ACC112 (cell line): Measurements from ENCODE around the gene POU5F2.

Source experiments
- H2AFZ ChIP-seq: fragments of 200-600 bp; sonication (generic); one replicate; pipeline ENCODE4 v1.6.0; 2017; ENCODE audit warnings: antibody characterized with exemption, low read length; ENCODE audit not compliant: unreplicated experiment
- H3K27ac ChIP-seq: fragments of 200-600 bp; sonication (generic); 2 replicates; pipeline ENCODE4 v1.5.1; 2014; ENCODE audit warnings: low read depth, mild to moderate bottlenecking, antibody characterized with exemption, low read length, moderate library complexity
- H3K27me3 ChIP-seq: fragments of 200-600 bp; sonication (generic); 2 replicates; pipeline ENCODE4 v1.6.1; 2014; ENCODE audit warnings: mild to moderate bottlenecking, antibody characterized with exemption, low read length, moderate library complexity, mixed read lengths; ENCODE audit not compliant: insufficient read depth
- H3K36me3 ChIP-seq: fragments of 200-600 bp; sonication (generic); 2 replicates; pipeline ENCODE4 v1.6.1; 2016; ENCODE audit warnings: mild to moderate bottlenecking, antibody characterized with exemption, low read length, moderate library complexity, mixed read lengths; ENCODE audit not compliant: insufficient read depth
- H3K4me1 ChIP-seq: fragments of 200-600 bp; sonication (generic); one replicate; pipeline ENCODE4 v1.6.1; 2016; ENCODE audit warnings: low read length, mixed read lengths; ENCODE audit not compliant: insufficient read depth, unreplicated experiment, control insufficient read depth
- H3K4me3 ChIP-seq: fragments of 200-600 bp; sonication (generic); 2 replicates; pipeline ENCODE4 v1.5.1; 2014; ENCODE audit warnings: mild to moderate bottlenecking, low read depth, low read length
- H3K79me2 ChIP-seq: fragments of 200-600 bp; sonication (generic); one replicate; pipeline ENCODE4 v1.6.0; 2016; ENCODE audit warnings: low read length; ENCODE audit not compliant: control insufficient read depth, unreplicated experiment, insufficient read depth

The POU5F2 gene

DNA sequence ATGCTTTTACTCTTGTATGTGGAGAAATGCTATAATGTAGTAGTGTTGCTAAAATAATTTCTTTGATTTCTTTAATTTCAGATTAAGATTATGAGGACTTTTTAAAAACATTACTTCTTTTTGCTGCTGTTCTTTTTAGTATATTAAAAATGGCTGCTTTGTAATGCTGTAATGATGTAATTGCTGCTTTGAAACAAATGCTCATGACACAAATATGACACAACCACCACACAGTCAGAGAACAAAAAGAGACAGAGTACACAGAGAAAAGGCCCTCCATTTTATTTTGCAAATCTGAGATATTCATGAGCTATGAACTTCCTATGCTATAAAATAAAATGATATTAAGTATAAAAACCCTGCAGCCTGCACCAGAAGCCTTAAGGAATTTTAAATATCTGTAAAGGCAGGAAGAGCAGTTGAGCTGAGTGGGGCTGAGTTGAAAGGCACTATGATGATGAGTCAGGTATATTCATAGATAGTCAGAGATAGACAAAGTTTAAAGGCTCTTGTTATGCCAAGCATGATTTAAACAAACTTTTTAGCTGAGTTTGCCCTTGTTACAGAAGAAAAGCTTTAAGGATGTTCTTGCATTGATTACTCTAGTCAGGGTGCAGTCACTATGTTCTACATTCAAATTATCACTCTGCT is 5.1 kb upstream of the POU5F2 start:
- H2AFZ ChIP-seq = no peak overlapping the region
- no peaks in the 10 kb centered on the region for H3K36me3 ChIP-seq
- peaks cover 14% of the 10 kb centered on the region for H3K4me1 ChIP-seq
- H3K27ac ChIP-seq = 0 out of 2 replicates have a peak overlapping the region, but pooled peaks have one; percentile 3
- H3K27me3 ChIP-seq = no peaks in the 10 kb centered on the region
- H3K79me2 ChIP-seq = no peaks in the 10 kb centered on the region
- no peak overlapping the region for H3K4me3 ChIP-seq

DNA sequence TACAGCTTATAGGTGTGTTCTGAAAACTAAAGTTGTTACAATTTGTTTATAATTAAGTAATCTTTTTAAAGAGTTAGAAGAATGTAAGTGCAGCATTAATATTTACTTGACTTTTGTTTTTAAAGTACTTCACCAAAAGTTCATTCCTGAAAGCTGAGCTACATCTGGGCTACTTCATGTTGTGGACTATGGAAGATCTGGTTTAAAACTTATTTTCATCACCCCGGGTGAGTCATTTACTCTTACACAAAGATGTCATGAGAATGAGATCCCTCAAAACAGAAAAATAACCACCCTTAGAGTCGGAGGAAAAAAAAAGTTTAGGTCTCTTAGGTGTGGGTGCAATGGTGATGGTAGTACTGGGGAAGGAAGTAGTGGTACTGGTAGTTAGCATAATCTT is 5.1 kb downstream of the POU5F2 start:
- Histone ChIP-seq H3K4me1 (peaks cover 8% of the 10 kb centered on the region), H3K27ac (no peak overlapping the region), H3K4me3 (no peak overlapping the region), H3K27me3 (no peaks in the 10 kb centered on the region), H2AFZ (no peak overlapping the region), H3K79me2 (no peaks in the 10 kb centered on the region), H3K36me3 (peaks cover 4% of the 10 kb centered on the region; the same call in 1 of the 2 replicates)

DNA sequence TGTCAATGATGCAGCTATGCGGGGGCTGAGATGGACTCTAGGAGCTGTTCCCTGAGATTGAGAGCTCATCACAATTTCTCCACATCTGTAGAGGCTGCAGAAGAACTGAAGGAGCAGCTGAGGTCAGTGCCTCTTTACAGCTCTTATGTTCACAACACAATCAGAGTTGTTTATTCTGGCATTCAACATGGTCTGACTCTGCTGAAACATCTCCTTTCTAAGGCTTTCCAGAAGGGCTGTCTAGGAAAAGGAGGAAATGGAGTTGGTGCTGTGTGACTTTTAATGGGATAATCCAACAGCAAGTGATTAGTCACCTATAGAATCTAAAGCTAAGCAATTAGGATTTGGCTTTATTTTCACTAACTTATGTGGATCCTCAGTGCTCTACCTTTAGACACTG is 6.0 kb downstream of the POU5F2 start:
- peaks cover 4% of the 10 kb centered on the region; the same call in 1 of the 2 replicates for H3K36me3 ChIP-seq
- peaks cover 8% of the 10 kb centered on the region for H3K4me1 ChIP-seq
- no peaks in the 10 kb centered on the region for H3K27me3 ChIP-seq
- no peak overlapping the region for H3K27ac ChIP-seq
- H3K4me3 ChIP-seq = no peak overlapping the region
- no peaks in the 10 kb centered on the region for H3K79me2 ChIP-seq
- no peak overlapping the region for H2AFZ ChIP-seq

DNA sequence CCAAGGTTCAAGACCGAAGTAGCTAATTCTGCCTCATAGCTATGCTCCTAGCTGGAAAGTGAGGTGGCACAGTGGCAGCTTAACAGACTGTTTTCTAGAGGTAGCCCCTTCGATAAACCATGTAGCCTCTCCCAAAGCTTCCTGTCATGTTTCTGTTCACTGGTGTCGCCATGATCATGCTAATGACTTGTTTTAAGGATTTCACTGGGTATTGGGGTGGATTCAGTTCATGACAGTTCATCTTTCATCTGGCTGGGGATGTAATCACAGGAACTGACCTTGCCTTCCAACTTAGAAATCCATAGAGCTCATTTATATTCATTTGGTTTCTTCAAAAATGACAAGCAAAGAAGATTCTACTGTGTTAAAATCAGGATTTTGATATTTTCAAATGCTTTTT is 9.4 kb downstream of the POU5F2 start:
- peaks cover 8% of the 10 kb centered on the region for H3K4me1 ChIP-seq
- 0 out of 2 replicates have a peak, but pooled peaks cover 4% of the 10 kb centered on the region for H3K36me3 ChIP-seq
- no peaks in the 10 kb centered on the region for H3K79me2 ChIP-seq
- no peaks in the 10 kb centered on the region for H3K27me3 ChIP-seq
- H3K4me3 ChIP-seq = no peak overlapping the region
- H2AFZ ChIP-seq = no peak overlapping the region
- H3K27ac ChIP-seq = no peak overlapping the region

DNA sequence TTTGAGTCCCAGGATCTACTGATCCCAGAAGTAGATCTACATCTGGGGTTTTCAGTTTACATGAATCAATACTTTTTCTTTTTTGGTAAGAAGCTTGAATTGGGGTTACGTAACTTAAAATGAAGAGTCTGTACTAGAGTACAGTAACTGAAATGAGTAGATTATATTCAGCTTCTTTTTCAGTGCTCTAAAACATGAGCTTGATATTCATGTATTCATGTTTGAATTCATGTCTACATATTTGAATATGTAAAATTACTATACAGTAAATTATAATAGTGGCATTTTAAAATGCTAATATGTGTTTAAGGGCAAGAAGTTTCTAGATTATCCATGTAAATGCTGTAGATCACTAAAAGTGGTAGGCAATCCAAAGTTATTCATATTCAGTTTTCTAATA is 14.8 kb downstream of the POU5F2 start:
- Histone ChIP-seq H3K4me1 (no peaks in the 10 kb centered on the region), H2AFZ (no peak overlapping the region), H3K4me3 (no peak overlapping the region), H3K27ac (no peak overlapping the region), H3K27me3 (no peaks in the 10 kb centered on the region), H3K36me3 (no peaks in the 10 kb centered on the region), H3K79me2 (no peaks in the 10 kb centered on the region)

DNA sequence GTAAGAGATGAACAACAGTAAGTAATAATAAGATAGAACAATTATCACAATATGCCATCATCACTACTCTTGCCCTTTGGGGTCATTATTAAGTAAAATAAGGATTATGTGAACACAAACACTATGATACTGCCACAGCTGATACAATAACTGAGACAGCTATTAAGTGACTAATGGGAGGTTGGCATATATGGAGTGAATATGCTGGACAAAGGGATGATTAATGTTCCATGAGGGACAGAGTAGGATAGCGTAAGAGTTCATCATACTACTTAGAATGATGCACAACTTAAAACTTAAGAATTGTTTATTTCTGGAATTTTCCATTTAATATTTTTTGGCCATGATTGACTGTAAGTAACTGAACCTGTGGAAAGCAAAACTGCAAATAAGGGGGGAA is 16.6 kb downstream of the POU5F2 start:
- Histone ChIP-seq H3K27ac (no peak overlapping the region), H3K27me3 (no peaks in the 10 kb centered on the region), H3K79me2 (no peaks in the 10 kb centered on the region), H3K4me3 (no peak overlapping the region), H2AFZ (no peak overlapping the region), H3K4me1 (no peaks in the 10 kb centered on the region), H3K36me3 (no peaks in the 10 kb centered on the region)

DNA sequence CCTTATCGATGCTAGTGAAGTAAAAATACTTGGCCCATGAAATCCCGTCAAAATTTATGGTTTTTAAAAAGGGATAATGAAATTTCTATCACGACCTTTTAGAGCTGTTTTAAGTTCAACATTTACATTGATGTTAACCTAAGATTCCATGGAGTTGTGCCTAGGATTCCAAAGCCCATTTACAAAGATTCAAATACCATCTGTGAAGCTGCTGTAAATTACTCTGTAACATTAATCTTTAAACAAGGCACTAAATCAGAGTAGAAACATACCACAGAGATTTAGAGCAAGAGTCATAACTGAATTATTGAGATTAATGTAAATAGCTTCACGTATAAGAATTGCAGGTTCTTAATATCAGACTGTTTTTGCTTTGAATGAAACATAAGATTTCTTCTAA is 17.7 kb downstream of the POU5F2 start:
- Histone ChIP-seq H3K4me1 (no peaks in the 10 kb centered on the region), H2AFZ (no peak overlapping the region)

DNA sequence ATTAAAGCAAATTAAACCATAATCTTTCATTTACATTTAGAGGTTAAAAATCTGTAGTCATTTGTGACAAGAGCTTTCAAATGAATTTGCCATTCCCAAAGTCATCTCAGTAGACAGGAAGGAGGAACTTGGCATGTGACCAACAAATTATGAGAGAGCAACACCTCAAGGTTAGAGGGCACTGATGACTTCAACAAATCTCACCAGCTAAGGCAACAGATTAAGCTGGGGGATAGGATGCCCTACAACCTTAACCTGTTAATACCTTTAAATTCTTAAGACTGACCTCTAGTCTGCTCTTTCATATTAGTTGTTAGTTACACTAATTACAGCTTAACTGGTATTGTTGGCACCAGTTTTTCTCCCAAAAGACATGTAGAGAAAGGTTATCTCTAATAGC is 18.4 kb downstream of the POU5F2 start:
- Histone ChIP-seq H2AFZ (no peak overlapping the region), H3K27me3 (no peaks in the 10 kb centered on the region), H3K79me2 (no peaks in the 10 kb centered on the region), H3K27ac (no peak overlapping the region), H3K4me1 (no peaks in the 10 kb centered on the region), H3K4me3 (no peak overlapping the region), H3K36me3 (no peaks in the 10 kb centered on the region)

More for the DNA sequence above, 17.7 kb downstream of the POU5F2 start:
- Histone ChIP-seq H3K27me3 (no peaks in the 10 kb centered on the region), H3K79me2 (no peaks in the 10 kb centered on the region), H3K36me3 (no peaks in the 10 kb centered on the region), H3K27ac (no peak overlapping the region), H3K4me3 (no peak overlapping the region)

DNA sequence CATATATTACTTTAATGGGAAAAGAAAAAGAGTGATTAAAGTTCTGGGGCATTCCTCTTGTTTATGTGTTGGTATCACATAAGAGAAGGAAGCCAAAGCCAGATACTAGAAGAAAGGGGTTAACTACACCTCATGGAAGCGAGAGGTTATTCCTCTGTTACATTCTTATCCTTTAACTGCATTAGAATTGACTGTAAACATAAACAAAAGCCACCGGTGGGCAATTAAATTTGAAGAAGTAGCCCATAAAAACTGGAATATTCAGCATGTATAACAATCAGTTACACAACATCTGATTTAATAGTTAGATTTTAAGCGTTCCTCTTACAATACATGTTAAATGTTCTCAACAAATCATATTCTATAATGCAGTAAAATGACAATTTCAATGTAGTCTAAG is 18.8 kb downstream of the POU5F2 start:
- Histone ChIP-seq H2AFZ (no peak overlapping the region), H3K27ac (no peak overlapping the region), H3K4me3 (no peak overlapping the region), H3K27me3 (no peaks in the 10 kb centered on the region), H3K4me1 (no peaks in the 10 kb centered on the region), H3K36me3 (no peaks in the 10 kb centered on the region), H3K79me2 (no peaks in the 10 kb centered on the region)

DNA sequence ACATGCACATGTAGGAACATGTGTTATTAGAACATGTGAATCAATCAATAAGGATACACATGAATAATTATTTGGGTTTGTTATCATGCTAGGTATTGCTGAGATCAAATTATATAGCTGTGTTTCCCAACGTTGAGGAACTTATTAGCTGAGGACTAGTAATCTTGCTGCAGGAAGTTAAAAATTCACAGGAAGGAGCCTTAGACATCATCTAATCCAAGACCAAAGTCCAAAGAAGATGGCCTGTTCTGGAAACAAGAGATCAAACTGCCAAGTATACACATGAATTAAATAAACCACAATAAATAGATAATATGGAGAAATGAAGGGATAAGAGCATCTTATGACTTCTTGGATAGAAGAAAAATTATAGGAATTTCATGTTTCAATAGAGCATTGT is 19.9 kb downstream of the POU5F2 start:
- Histone ChIP-seq H3K4me1 (no peaks in the 10 kb centered on the region), H3K27me3 (no peaks in the 10 kb centered on the region), H2AFZ (no peak overlapping the region), H3K27ac (no peak overlapping the region), H3K79me2 (no peaks in the 10 kb centered on the region), H3K36me3 (no peaks in the 10 kb centered on the region), H3K4me3 (no peak overlapping the region)

DNA sequence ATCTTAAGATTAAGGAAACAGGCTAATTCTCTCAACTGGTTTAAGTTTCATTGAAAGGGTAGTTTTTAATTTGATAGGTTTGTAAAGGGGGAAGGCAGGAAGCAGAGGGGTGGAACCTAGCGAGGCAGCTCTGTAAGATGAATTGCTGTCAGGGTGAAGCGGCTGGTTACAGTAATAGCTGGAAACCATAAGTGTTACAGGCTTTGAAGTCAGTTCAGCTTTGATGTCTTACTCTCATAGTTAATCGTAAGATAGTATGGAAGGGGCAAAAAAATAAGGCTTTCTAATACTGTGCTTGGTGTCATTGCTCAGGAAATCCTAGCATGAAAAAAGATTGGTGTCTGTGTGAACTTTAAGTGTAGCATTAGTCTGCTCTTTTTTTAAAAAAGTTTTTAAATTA is 20.3 kb downstream of the POU5F2 start:
- Histone ChIP-seq H3K27me3 (no peaks in the 10 kb centered on the region), H3K4me3 (no peak overlapping the region), H3K79me2 (no peaks in the 10 kb centered on the region), H2AFZ (no peak overlapping the region), H3K27ac (no peak overlapping the region), H3K36me3 (no peaks in the 10 kb centered on the region), H3K4me1 (no peaks in the 10 kb centered on the region)
